Calu3 (cell line): ENCODE results near the gene TCOF1. TPM values are rescaled to one million over a fixed set of nuclear protein-coding genes. Genes with fewer than 3 reads are reported as not detected.

Experiments used
- BruUV-seq: library from RNA; stranded (reverse); fragments of 400-500 nt; replicated peaks from 2 replicates; lab custom pipeline; 2021; lab: Mats Ljungman, UMichigan
- CTCF ChIA-PET: fragments of 300-600 bp; sonication (Branson Sonifier 250); formaldehyde crosslinking; loops from one replicate; lab custom pipeline; 2022; ENCODE audit warnings: antibody characterized with exemption; lab: Charles Lee
- DNase-seq: peaks from one replicate; pipeline ENCODE4 v3.0.0; 2022
- H3K27ac Mint-ChIP-seq: one replicate; pipeline ENCODE4 v1.8.0; 2022; ENCODE audit warnings: mixed read lengths; ENCODE audit not compliant: unreplicated experiment
- H3K27me3 Mint-ChIP-seq: one replicate; pipeline ENCODE4 v1.8.0; 2022; ENCODE audit warnings: mixed read lengths; ENCODE audit not compliant: unreplicated experiment
- H3K36me3 Mint-ChIP-seq: one replicate; pipeline ENCODE4 v1.8.0; 2022; ENCODE audit warnings: mild to moderate bottlenecking, moderate library complexity, mixed read lengths; ENCODE audit not compliant: insufficient read depth, unreplicated experiment
- H3K4me1 Mint-ChIP-seq: one replicate; pipeline ENCODE4 v1.8.0; 2022; ENCODE audit warnings: mild to moderate bottlenecking, low read depth, mixed read lengths; ENCODE audit not compliant: unreplicated experiment
- H3K4me3 Mint-ChIP-seq: one replicate; pipeline ENCODE4 v1.8.0; 2022; ENCODE audit warnings: mild to moderate bottlenecking, low read depth, moderate library complexity, mixed read lengths; ENCODE audit not compliant: unreplicated experiment
- H3K9me3 Mint-ChIP-seq: one replicate; pipeline ENCODE4 v1.8.0; 2022; ENCODE audit warnings: low read depth, mixed read lengths; ENCODE audit not compliant: unreplicated experiment
- CTCF ChIP-seq: fragments of 200-600 bp; IDR thresholded peaks from one replicate; pipeline ENCODE4 v1.8.0; 2022; ENCODE audit warnings: antibody characterized with exemption; ENCODE audit not compliant: unreplicated experiment
- intact Hi-C: fragments of 100-400 bp; cut with micrococcal nuclease; formaldehyde crosslinking; loops from one replicate; pipeline ENCODE4 v1.10.0; 2022; ENCODE audit not compliant: unreplicated experiment
- total RNA-seq: library from RNA; stranded (reverse); gene quantifications from 2 replicates; pipeline ENCODE4 v1.2.3, GENCODE V29; 2022

Gene TCOF1
- total RNA-seq, 1 experiment from 2014 or later: 106 TPM

DNA sequence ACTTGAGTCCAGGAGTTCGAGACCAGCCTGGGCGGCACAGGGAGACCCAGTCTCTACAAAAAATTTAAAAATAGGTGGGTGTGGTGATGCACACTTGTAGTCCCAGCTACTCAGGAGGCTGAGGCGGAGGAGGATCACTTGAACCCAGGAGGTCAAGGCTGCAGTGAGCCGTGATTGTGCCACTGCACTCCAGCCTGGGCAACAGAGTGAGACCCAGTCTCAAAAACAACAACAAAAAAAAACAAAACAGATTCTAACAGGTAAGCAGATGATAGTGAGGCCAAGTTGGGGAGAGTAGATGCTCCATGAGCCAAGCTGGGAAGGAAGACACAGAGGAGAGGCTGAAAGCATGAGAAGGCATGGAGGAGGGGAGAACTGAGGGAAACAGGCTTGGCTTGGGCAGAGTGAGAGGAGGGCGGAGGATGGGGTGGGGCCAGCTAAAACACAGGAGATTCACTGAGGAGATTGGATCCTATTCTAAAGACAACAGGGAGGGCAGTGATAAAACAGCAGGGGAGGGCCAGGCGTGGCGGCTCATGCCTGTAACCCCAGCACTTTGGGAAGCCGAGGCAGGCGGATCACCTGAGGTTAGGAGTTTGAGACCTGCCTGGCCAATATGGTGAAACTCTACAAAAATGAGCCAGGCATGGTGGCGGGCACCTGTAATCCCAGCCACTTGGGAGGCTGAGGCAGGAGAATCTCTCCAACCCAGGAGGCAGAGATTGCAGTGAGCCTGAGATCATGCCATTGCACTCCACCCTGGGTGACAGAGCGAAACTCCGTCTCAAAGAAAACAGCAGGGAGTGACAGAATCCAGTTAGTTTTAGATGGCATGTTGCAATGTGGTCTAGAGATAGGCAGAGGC is 83.7 kb downstream of the TCOF1 start:
- TF ChIP-seq CTCF: no peak
- intact Hi-C loops: no loop called here
- H3K27ac Mint-ChIP-seq: no peak overlapping the region
- DNase-seq: no peak
- peaks cover 18% of the 10 kb centered on the region for H3K27me3 Mint-ChIP-seq
- no peaks in the 10 kb centered on the region for H3K9me3 Mint-ChIP-seq
- H3K36me3 Mint-ChIP-seq: peaks cover 40% of the 10 kb centered on the region
- BruUV-seq: no TSS peak
- H3K4me3 Mint-ChIP-seq: no peak overlapping the region
- CTCF ChIA-PET: no interaction called here
- peaks cover 15% of the 10 kb centered on the region for H3K4me1 Mint-ChIP-seq

DNA sequence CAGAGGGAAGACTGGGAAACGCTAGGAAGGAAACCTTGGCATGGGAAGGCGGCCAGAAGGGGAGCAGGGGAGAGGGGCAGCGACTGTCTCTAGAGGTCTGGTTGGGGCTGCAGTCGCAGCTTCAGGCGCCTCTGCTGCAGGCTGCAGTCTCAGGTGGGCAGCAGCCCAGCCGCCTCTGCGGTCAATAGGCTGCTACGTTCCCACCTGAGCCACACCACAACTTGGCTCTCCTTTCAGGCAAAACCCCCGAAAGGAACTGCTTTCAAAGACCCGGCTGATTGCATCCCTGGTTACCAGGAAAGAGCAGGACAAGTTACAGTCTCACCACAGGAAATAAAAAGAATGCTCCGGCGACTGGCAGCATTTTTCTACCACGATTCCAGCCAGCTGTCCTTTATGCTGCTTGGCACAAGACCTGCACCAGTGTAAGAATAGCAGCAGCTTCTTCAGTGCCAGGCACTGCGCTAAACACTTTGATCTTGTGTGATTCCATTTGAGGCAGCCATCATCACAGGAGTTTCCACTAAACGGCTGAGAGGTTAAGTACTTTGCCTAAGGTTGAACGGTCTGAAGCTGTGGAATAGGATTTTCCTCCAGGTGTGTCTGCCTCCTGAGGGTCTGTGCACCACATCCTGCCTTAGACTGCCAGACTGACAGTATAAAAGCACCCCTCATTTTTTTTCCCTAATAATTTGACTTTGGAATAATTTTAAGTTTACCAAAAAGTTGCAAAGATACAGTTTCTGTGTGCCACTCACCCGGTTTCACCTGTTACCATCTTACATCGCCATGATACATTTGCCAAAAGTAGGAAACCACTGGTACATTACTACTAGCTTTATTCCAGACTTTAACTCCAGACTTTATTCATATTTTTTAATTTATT is 84.6 kb downstream of the TCOF1 start:
- H3K27me3 Mint-ChIP-seq: peaks cover 10% of the 10 kb centered on the region
- H3K4me3 Mint-ChIP-seq: no peak overlapping the region
- CTCF ChIA-PET: no interaction called here
- TF ChIP-seq CTCF: no peak
- peaks cover 45% of the 10 kb centered on the region for H3K36me3 Mint-ChIP-seq
- H3K4me1 Mint-ChIP-seq: peaks cover 13% of the 10 kb centered on the region
- no peak overlapping the region for H3K27ac Mint-ChIP-seq
- intact Hi-C loops: no loop called here
- no peak for DNase-seq
- no TSS peak for BruUV-seq
- no peaks in the 10 kb centered on the region for H3K9me3 Mint-ChIP-seq

DNA sequence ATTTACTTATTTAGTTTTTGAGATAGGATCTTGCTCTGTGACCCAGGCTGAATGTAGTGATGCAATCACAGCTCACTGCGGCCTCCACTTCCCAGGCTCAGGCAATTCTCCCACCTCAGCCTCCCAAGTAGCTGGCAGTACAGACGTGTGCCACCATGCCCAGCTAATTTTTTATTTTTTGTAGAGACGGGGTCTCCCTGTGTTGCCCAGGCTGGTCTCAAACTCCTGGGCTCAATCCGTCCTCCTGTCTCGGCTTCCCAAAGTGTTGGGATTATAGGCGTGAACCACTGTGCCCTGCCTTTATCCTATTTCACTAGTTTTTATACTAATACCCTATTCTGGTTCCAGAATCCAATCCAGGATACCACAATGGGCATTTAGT is 85.2 kb downstream of the TCOF1 start:
- Mint-ChIP-seq H3K4me1 (peaks cover 15% of the 10 kb centered on the region), H3K27ac (no peak overlapping the region), H3K4me3 (no peak overlapping the region), H3K27me3 (peaks cover 3% of the 10 kb centered on the region), H3K9me3 (no peaks in the 10 kb centered on the region), H3K36me3 (peaks cover 52% of the 10 kb centered on the region)
- CTCF ChIA-PET: interaction anchor here (0.6 kb wide), 1 partner anchor 101 kb away, joined by 4 read pairs; no protein-coding TSS in a partner anchor
- no TSS peak for BruUV-seq
- TF ChIP-seq CTCF: no peak
- DNase-seq: no peak
- intact Hi-C loops: no loop called here

DNA sequence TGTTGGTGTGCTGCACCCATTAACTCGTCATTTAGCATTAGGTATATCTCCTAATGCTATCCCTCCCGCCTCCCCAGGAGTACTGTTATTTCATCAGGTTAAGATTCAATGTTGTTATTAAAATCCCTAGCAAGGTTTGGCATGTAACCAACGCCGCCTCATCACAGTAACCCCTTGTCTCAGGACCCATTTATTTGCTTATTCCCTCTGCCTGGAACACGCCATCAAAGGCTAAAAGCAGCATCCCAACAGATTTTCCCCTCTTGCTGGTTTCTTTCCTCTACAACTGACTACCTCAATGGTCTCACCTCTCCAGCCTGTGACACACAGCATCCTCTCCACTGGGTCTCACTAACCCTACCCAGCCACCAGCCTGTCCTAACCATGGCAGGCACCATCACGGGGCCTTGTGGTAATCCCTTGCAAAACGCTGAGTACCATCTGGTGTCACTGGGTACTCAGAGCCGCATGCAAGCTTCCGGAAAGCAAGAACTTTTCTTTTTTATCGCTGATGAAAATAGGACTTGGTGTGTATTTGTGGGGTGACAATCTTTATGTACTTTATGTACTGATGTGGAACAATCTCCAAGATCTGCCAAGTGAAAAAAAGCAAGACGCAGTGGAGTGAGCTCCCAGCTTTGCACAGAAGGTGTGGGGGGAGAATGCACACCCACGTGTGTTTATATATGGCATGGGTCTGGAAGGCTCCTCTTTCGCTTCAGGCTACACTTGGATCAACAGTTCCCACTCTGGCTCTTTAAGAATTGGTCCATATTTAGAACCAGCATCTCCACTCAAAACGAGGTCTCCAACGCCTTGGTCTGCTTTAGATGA is 86.0 kb downstream of the TCOF1 start:
- no peak for DNase-seq
- Mint-ChIP-seq H3K4me1 (peaks cover 23% of the 10 kb centered on the region), H3K4me3 (no peak overlapping the region), H3K9me3 (no peaks in the 10 kb centered on the region), H3K36me3 (peaks cover 59% of the 10 kb centered on the region), H3K27ac (peak overlapping the region; percentile 18), H3K27me3 (no peaks in the 10 kb centered on the region)
- TF ChIP-seq CTCF: no peak
- intact Hi-C loops: no loop called here
- CTCF ChIA-PET: interaction anchor here (0.6 kb wide), 1 partner anchor 100 kb away, joined by 4 read pairs; no protein-coding TSS in a partner anchor
- BruUV-seq: no TSS peak
